GM19023 (cell line): ENCODE measurements around the gene ZBTB20.

Experiments used
- ATAC-seq: cut with Tn5 transposase; IDR thresholded peaks from one replicate; pipeline ENCODE4 v1.9.1; 2021; ENCODE audit warnings: mild to moderate bottlenecking, moderate library complexity; ENCODE audit not compliant: unreplicated experiment

The ZBTB20 gene

GRCh38 chr3:114456742-114457141, 690.3 kb downstream of the ZBTB20 start:
- ATAC-seq = peak; percentile 83

GRCh38 chr3:114455432-114455831, 691.7 kb downstream of the ZBTB20 start:
- no peak for ATAC-seq

GRCh38 chr3:114454551-114455251, 692.4 kb downstream of the ZBTB20 start:
- ATAC-seq = no peak

- ATAC-seq = no peak
Observed at GRCh38 chr3:114453361-114453780, 693.7 kb downstream of the ZBTB20 start.

GRCh38 chr3:114452937-114453336, 694.2 kb downstream of the ZBTB20 start:
- ATAC-seq = no peak

- no peak for ATAC-seq
Observed at GRCh38 chr3:114452256-114452655, 694.8 kb downstream of the ZBTB20 start.

GRCh38 chr3:114451561-114452018, 695.5 kb downstream of the ZBTB20 start:
- ATAC-seq = no peak

GRCh38 chr3:114451051-114451451, 696.0 kb downstream of the ZBTB20 start:
- no peak for ATAC-seq

- ATAC-seq = no peak
Observed at GRCh38 chr3:114450008-114450596, 697.0 kb downstream of the ZBTB20 start.

- no peak for ATAC-seq
Observed at GRCh38 chr3:114449271-114450007, 697.6 kb downstream of the ZBTB20 start.

- ATAC-seq = no peak
Observed at GRCh38 chr3:114447950-114448479, 699.1 kb downstream of the ZBTB20 start.

GRCh38 chr3:114447545-114447944, 699.5 kb downstream of the ZBTB20 start:
- ATAC-seq = no peak

GRCh38 chr3:114446600-114446999, 700.5 kb downstream of the ZBTB20 start:
- ATAC-seq = no peak

- no peak for ATAC-seq
Observed at GRCh38 chr3:114445233-114445632, 701.9 kb downstream of the ZBTB20 start.

- ATAC-seq = no peak
Observed at GRCh38 chr3:114444216-114444615, 702.9 kb downstream of the ZBTB20 start.

GRCh38 chr3:114442246-114442645, 704.8 kb downstream of the ZBTB20 start:
- no peak for ATAC-seq

GRCh38 chr3:114441386-114441785, 705.7 kb downstream of the ZBTB20 start:
- ATAC-seq = no peak

- no peak for ATAC-seq
Observed at GRCh38 chr3:114440700-114441099, 706.4 kb downstream of the ZBTB20 start.

GRCh38 chr3:114439284-114439683, 707.8 kb downstream of the ZBTB20 start:
- no peak for ATAC-seq

- ATAC-seq = no peak
Observed at GRCh38 chr3:114437897-114438296, 709.2 kb downstream of the ZBTB20 start.

GRCh38 chr3:114436182-114436581, 710.9 kb downstream of the ZBTB20 start:
- ATAC-seq = no peak
